ENCODE measurements around the gene ZIC1.

- TF ChIP-seq GATA2 (IDR thresholded peaks at IDR 0.05; ENCODE audit: low read depth, low read length) = no peak
- no peak for TF ChIP-seq GATA3 (IDR thresholded peaks at IDR 0.05; ENCODE audit: low read depth, low read length)
Observed at GRCh38 chr3:147427746-147428145, 18.6 kb downstream of the ZIC1 start.
